Measurements from ENCODE around the gene LINC01488. TPM values are rescaled to one million over a fixed set of nuclear protein-coding genes. Genes with fewer than 3 reads are reported as not detected.

LINC01488 gene
- total RNA-seq, 2 experiments from 2014 or later, result not detected

- Mint-ChIP-seq H3K36me3 (ENCODE audit: low read depth) (no peaks in the 10 kb centered on the region), H3K4me1 (ENCODE audit: low read depth) (peaks cover 7% of the 10 kb centered on the region), H3K27ac (no peak overlapping the region), H3K9me3 (no peaks in the 10 kb centered on the region), H3K4me3 (no peak overlapping the region), H3K27me3 (ENCODE audit: low read depth) (peaks cover 26% of the 10 kb centered on the region)
- intact Hi-C loops (cut with micrococcal nuclease), result loop anchor here (10.0 kb wide), 1 partner anchor 324 kb away; no protein-coding TSS in a partner anchor
- CTCF ChIA-PET, result no interaction called here
- no peak for DNase-seq
Observed at GRCh38 chr11:69448471-69449284, 32.8 kb upstream of the LINC01488 start.

GRCh38 chr11:69449320-69450063, 32.0 kb upstream of the LINC01488 start:
- no peak overlapping the region for H3K27ac Mint-ChIP-seq
- H3K36me3 Mint-ChIP-seq (ENCODE audit: low read depth), result no peaks in the 10 kb centered on the region
- H3K4me1 Mint-ChIP-seq (ENCODE audit: low read depth), result peaks cover under 1% of the 10 kb centered on the region
- H3K27me3 Mint-ChIP-seq (ENCODE audit: low read depth), result peaks cover 22% of the 10 kb centered on the region
- no peak for DNase-seq
- CTCF ChIA-PET, result no interaction called here
- intact Hi-C loops (cut with micrococcal nuclease), result loop anchor here (10.0 kb wide), 1 partner anchor 325 kb away; no protein-coding TSS in a partner anchor
- no peak overlapping the region for H3K4me3 Mint-ChIP-seq
- H3K9me3 Mint-ChIP-seq, result no peaks in the 10 kb centered on the region

- Mint-ChIP-seq H3K4me3 (no peak overlapping the region), H3K27ac (no peak overlapping the region), H3K36me3 (ENCODE audit: low read depth) (no peaks in the 10 kb centered on the region), H3K9me3 (no peaks in the 10 kb centered on the region), H3K4me1 (ENCODE audit: low read depth) (no peaks in the 10 kb centered on the region), H3K27me3 (ENCODE audit: low read depth) (peaks cover 22% of the 10 kb centered on the region)
- intact Hi-C loops (cut with micrococcal nuclease), result no loop called here
- CTCF ChIA-PET, result no interaction called here
- no peak for DNase-seq
Observed at GRCh38 chr11:69450064-69450856, 31.2 kb upstream of the LINC01488 start.

GRCh38 chr11:69450857-69451220, 30.6 kb upstream of the LINC01488 start:
- Mint-ChIP-seq H3K36me3 (ENCODE audit: low read depth) (no peaks in the 10 kb centered on the region), H3K4me3 (no peak overlapping the region)

GRCh38 chr11:69451289-69451688, 30.2 kb upstream of the LINC01488 start:
- no peaks in the 10 kb centered on the region for H3K4me1 Mint-ChIP-seq (ENCODE audit: low read depth)
- peaks cover 19% of the 10 kb centered on the region for H3K27me3 Mint-ChIP-seq (ENCODE audit: low read depth)
- intact Hi-C loops (cut with micrococcal nuclease), result no loop called here
- no peak overlapping the region for H3K27ac Mint-ChIP-seq
- H3K9me3 Mint-ChIP-seq, result no peaks in the 10 kb centered on the region
- CTCF ChIA-PET, result no interaction called here
- H3K36me3 Mint-ChIP-seq (ENCODE audit: low read depth), result no peaks in the 10 kb centered on the region
- no peak for DNase-seq
- no peak overlapping the region for H3K4me3 Mint-ChIP-seq

More at GRCh38 chr11:69450857-69451220, 30.6 kb upstream of the LINC01488 start:
- CTCF ChIA-PET, result no interaction called here
- Mint-ChIP-seq H3K27me3 (ENCODE audit: low read depth) (peaks cover 19% of the 10 kb centered on the region), H3K9me3 (no peaks in the 10 kb centered on the region), H3K4me1 (ENCODE audit: low read depth) (no peaks in the 10 kb centered on the region), H3K27ac (no peak overlapping the region)
- DNase-seq, result no peak
- intact Hi-C loops (cut with micrococcal nuclease), result no loop called here

- no peaks in the 10 kb centered on the region for H3K36me3 Mint-ChIP-seq (ENCODE audit: low read depth)
- peaks cover 6% of the 10 kb centered on the region for H3K9me3 Mint-ChIP-seq
- CTCF ChIA-PET, result no interaction called here
- H3K27me3 Mint-ChIP-seq (ENCODE audit: low read depth), result peaks cover 19% of the 10 kb centered on the region
- DNase-seq, result no peak
- no peak overlapping the region for H3K4me3 Mint-ChIP-seq
- intact Hi-C loops (cut with micrococcal nuclease), result no loop called here
- H3K4me1 Mint-ChIP-seq (ENCODE audit: low read depth), result no peaks in the 10 kb centered on the region
- H3K27ac Mint-ChIP-seq, result no peak overlapping the region
Observed at GRCh38 chr11:69452206-69452987, 29.1 kb upstream of the LINC01488 start.

- Mint-ChIP-seq H3K9me3 (peaks cover 11% of the 10 kb centered on the region), H3K27me3 (ENCODE audit: low read depth) (peaks cover 19% of the 10 kb centered on the region), H3K27ac (no peak overlapping the region), H3K4me1 (ENCODE audit: low read depth) (no peaks in the 10 kb centered on the region), H3K36me3 (ENCODE audit: low read depth) (peaks cover 2% of the 10 kb centered on the region), H3K4me3 (no peak overlapping the region)
- CTCF ChIA-PET, result no interaction called here
- intact Hi-C loops (cut with micrococcal nuclease), result no loop called here
- DNase-seq, result no peak
Observed at GRCh38 chr11:69453151-69453550, 28.3 kb upstream of the LINC01488 start.

GRCh38 chr11:69454018-69454417, 27.4 kb upstream of the LINC01488 start:
- no peak for DNase-seq
- intact Hi-C loops (cut with micrococcal nuclease), result no loop called here
- Mint-ChIP-seq H3K4me3 (no peak overlapping the region), H3K27ac (no peak overlapping the region), H3K36me3 (ENCODE audit: low read depth) (peaks cover 2% of the 10 kb centered on the region), H3K4me1 (ENCODE audit: low read depth) (no peaks in the 10 kb centered on the region), H3K9me3 (peaks cover 11% of the 10 kb centered on the region), H3K27me3 (ENCODE audit: low read depth) (peaks cover 17% of the 10 kb centered on the region)
- CTCF ChIA-PET, result no interaction called here

- CTCF ChIA-PET, result no interaction called here
- Mint-ChIP-seq H3K27ac (no peak overlapping the region), H3K27me3 (ENCODE audit: low read depth) (peaks cover 10% of the 10 kb centered on the region), H3K4me3 (no peak overlapping the region), H3K36me3 (ENCODE audit: low read depth) (peaks cover 4% of the 10 kb centered on the region), H3K9me3 (peaks cover 20% of the 10 kb centered on the region), H3K4me1 (ENCODE audit: low read depth) (no peaks in the 10 kb centered on the region)
- intact Hi-C loops (cut with micrococcal nuclease), result no loop called here
- DNase-seq, result no peak
Observed at GRCh38 chr11:69455969-69456368, 25.5 kb upstream of the LINC01488 start.

GRCh38 chr11:69456712-69457111, 24.8 kb upstream of the LINC01488 start:
- no peaks in the 10 kb centered on the region for H3K4me1 Mint-ChIP-seq (ENCODE audit: low read depth)
- intact Hi-C loops (cut with micrococcal nuclease), result no loop called here
- H3K27ac Mint-ChIP-seq, result no peak overlapping the region
- H3K9me3 Mint-ChIP-seq, result peaks cover 26% of the 10 kb centered on the region
- CTCF ChIA-PET, result no interaction called here
- peaks cover 4% of the 10 kb centered on the region for H3K36me3 Mint-ChIP-seq (ENCODE audit: low read depth)
- peaks cover 9% of the 10 kb centered on the region for H3K27me3 Mint-ChIP-seq (ENCODE audit: low read depth)
- DNase-seq, result no peak
- no peak overlapping the region for H3K4me3 Mint-ChIP-seq

- CTCF ChIA-PET, result no interaction called here
Observed at GRCh38 chr11:69459848-69460539, 21.5 kb upstream of the LINC01488 start.

More at GRCh38 chr11:69459848-69460539, 21.5 kb upstream of the LINC01488 start:
- Mint-ChIP-seq H3K27ac (no peak overlapping the region), H3K9me3 (peaks cover 26% of the 10 kb centered on the region), H3K4me1 (ENCODE audit: low read depth) (no peaks in the 10 kb centered on the region), H3K4me3 (no peak overlapping the region), H3K36me3 (ENCODE audit: low read depth) (peaks cover 4% of the 10 kb centered on the region), H3K27me3 (ENCODE audit: low read depth) (peaks cover 6% of the 10 kb centered on the region)
- intact Hi-C loops (cut with micrococcal nuclease), result no loop called here
- DNase-seq, result no peak

Measured in activated naive CD4-positive, alpha-beta T cell treated with anti-CD3 and anti-CD28 coated beads for 36 hours (primary cell).